Upper lobe of left lung (tissue), 6 donors: ENCODE measurements around the gene TBC1D4. TPM values are rescaled to one million over a fixed set of nuclear protein-coding genes. Genes with fewer than 3 reads are reported as not detected.

Experiments used
- ATAC-seq, 2 donors: fragments of 200-7000 bp; cut with Tn5 transposase; one replicate each; pipeline ENCODE4 v1.9.1; 2022; ENCODE audit warnings: mild to moderate bottlenecking in 2 of 2, moderate library complexity in 2 of 2; ENCODE audit not compliant: low FRiP score in 2 of 2
- DNase-seq, 2 donors: peaks; one replicate each; pipeline ENCODE4 v3.0.0-alpha.2; 2019 to 2020
- H3K27ac ChIP-seq, 4 donors: fragments of 200-600 bp; sonication (generic); one replicate each; pipeline ENCODE4 v1.5.1; 2016 to 2019
- H3K27me3 ChIP-seq, 4 donors: fragments of 200-600 bp; sonication (generic); one replicate each; pipeline ENCODE4 v1.5.1; 2017 to 2019
- H3K36me3 ChIP-seq, 4 donors: fragments of 200-600 bp; sonication (generic); one replicate each; pipeline ENCODE4 v1.5.1; 2016 to 2019
- H3K4me1 ChIP-seq, 4 donors: fragments of 200-600 bp; sonication (generic); one replicate each; pipeline ENCODE4 v1.5.1; 2018 to 2019
- H3K4me3 ChIP-seq, 4 donors: fragments of 200-600 bp; sonication (generic); one replicate each; pipeline ENCODE4 v1.5.1; 2017 to 2019; ENCODE audit warnings: mild to moderate bottlenecking in 2 of 4, moderate library complexity in 1 of 4
- H3K9me3 ChIP-seq, 4 donors: fragments of 200-600 bp; sonication (generic); one replicate each; pipeline ENCODE4 v1.5.1; 2018 to 2019
- EP300 ChIP-seq, 4 donors: sonication (generic); formaldehyde crosslinking; IDR thresholded peaks; one replicate each; pipeline ENCODE4 v1.5.1; 2017; ENCODE audit warnings: antibody characterized with exemption in 4 of 4, control low read depth in 2 of 4
- POLR2A ChIP-seq, 4 donors: fragments of 450-650 bp; IDR thresholded peaks; one replicate each; pipeline ENCODE4 v1.5.1; 2016 to 2017; ENCODE audit warnings: antibody characterized with exemption in 4 of 4, mild to moderate bottlenecking in 2 of 4
- POLR2AphosphoS5 ChIP-seq, 2 donors: sonication (generic); formaldehyde crosslinking; IDR thresholded peaks; one replicate each; pipeline ENCODE4 v1.5.1; 2017; ENCODE audit warnings: antibody characterized with exemption in 2 of 2
- WGBS, 2 donors: methylation state at CpG; one replicate each; pipeline ENCODE4 v1.1.5; 2017 to 2018; 5-methylcytosine and 5-hydroxymethylcytosine counted together
- total RNA-seq, 6 donors: library from RNA; depleted of rRNA in 4 of 6; stranded (reverse); fragments of >200 nt in 4 of 6; gene quantifications; one replicate each; pipeline versions ENCODE4 v1.1.0 to v1.2.1, GENCODE V29; 2016 to 2021
- TF ChIP-seq, protein P1 (sequence below), 6 experiments: fragments of 450-650 bp in 4 of 6; fragments of 200-600 bp in 2 of 6; sonication (generic) in 2 of 6; IDR thresholded peaks; one replicate each; pipeline ENCODE4 v1.5.1; 2016 to 2019; ENCODE audit warnings: antibody characterized with exemption in 6 of 6
- donor health status: DM: no; HTN: no; CAD: no; lungs with moderate emphysema.
- donor health status: DM: no; HTN: yes; CAD: no; lungs with severe emphysema.

The TBC1D4 gene
- total RNA-seq, 6 donors from 2014 or later, result 26.1 to 97.4 (median 30.7) TPM

DNA sequence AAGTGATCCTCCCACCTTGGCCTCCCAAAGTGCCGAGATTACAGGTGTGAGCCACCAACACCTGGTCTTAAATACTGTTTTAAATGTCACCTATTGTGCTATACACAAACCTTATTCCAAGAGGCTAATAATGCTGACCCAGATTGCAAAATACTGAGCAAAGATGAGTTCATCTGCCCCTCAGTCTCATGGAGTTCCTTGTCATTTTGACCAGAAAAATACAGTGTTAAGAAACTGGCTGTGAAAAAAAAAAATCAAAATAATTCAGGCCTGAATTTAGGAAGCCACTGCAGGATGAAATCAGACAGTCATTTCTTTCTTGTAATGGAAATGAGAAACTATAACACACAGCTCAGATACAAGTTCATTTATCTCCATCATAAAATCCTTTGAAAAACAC is 59.9 kb downstream of the TBC1D4 start:
- no peak for DNase-seq
- no peak overlapping the region for H3K27ac ChIP-seq
- WGBS, 2 donors, result 100% methylated on average over 1 of the region's 1 CpG
- H3K27me3 ChIP-seq, result no peaks in the 10 kb centered on the region
- no peak overlapping the region for H3K4me3 ChIP-seq
- H3K4me1 ChIP-seq, result peaks cover 16 to 47% (median 33%) of the 10 kb centered on the region in 4 donors
- H3K9me3 ChIP-seq, result no peaks in the 10 kb centered on the region
- TF ChIP-seq, protein P1, sequence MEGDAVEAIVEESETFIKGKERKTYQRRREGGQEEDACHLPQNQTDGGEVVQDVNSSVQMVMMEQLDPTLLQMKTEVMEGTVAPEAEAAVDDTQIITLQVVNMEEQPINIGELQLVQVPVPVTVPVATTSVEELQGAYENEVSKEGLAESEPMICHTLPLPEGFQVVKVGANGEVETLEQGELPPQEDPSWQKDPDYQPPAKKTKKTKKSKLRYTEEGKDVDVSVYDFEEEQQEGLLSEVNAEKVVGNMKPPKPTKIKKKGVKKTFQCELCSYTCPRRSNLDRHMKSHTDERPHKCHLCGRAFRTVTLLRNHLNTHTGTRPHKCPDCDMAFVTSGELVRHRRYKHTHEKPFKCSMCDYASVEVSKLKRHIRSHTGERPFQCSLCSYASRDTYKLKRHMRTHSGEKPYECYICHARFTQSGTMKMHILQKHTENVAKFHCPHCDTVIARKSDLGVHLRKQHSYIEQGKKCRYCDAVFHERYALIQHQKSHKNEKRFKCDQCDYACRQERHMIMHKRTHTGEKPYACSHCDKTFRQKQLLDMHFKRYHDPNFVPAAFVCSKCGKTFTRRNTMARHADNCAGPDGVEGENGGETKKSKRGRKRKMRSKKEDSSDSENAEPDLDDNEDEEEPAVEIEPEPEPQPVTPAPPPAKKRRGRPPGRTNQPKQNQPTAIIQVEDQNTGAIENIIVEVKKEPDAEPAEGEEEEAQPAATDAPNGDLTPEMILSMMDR (IDR thresholded peaks at IDR 0.05), result no peak
- TF ChIP-seq EP300 (IDR thresholded peaks at IDR 0.05), result no peak
- TF ChIP-seq POLR2AphosphoS5 (IDR thresholded peaks at IDR 0.05), result no peak
- no peak for TF ChIP-seq POLR2A (IDR thresholded peaks at IDR 0.05)
- H3K36me3 ChIP-seq, result no peaks in the 10 kb centered on the region
- ATAC-seq, result no peak

DNA sequence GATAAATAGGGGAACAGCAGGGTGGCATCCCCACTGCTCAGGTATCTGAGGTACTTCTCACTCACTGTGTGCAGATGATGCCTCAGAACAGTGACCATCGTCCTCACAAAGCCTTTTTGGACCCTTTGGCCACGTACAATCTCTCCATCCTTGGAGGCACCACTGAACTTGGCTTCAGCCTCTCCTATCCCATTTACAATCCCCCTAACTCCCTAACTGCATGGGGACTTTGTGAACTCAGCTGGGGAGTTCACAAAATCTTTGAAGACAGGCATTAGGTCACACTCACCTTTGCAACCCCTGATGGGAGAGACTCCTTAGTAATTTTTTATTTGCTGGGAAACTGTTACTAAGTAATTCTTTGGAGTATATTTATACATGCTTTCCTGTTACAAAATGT is 60.8 kb downstream of the TBC1D4 start:
- Histone ChIP-seq H3K4me1 (peaks cover 23 to 56% (median 42%) of the 10 kb centered on the region in 4 donors), H3K9me3 (no peaks in the 10 kb centered on the region), H3K27me3 (no peaks in the 10 kb centered on the region), H3K36me3 (no peaks in the 10 kb centered on the region), H3K4me3 (no peak overlapping the region), H3K27ac (no peak overlapping the region)
- 81 to 95% methylated on average over 2 of the region's 2 CpGs for WGBS, 2 donors
- ATAC-seq (peak; percentile 25 to 54), DNase-seq (no peak)
- TF ChIP-seq, protein P1 (IDR thresholded peaks at IDR 0.05), result no peak
- no peak for TF ChIP-seq POLR2AphosphoS5 (IDR thresholded peaks at IDR 0.05)
- no peak for TF ChIP-seq POLR2A (IDR thresholded peaks at IDR 0.05)
- no peak for TF ChIP-seq EP300 (IDR thresholded peaks at IDR 0.05)

DNA sequence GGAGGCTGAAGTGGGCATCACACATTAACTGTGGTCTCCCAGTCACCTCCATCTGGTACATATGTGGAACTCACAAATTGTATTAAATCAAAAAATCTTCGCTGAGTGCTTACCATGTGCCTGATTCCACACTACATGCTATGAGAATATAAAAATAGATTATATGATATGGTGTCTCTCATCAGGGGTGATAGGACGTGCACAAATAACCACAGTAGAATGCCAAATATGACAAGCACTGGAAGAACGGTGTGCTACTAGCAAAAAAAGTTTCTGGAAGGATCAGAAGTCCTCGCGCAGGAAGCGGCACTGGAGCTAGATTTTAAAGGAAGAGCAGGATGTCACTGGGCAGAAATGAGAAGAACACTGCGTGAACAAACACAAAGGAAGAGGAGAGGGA is 62.3 kb downstream of the TBC1D4 start:
- no peaks in the 10 kb centered on the region for H3K27me3 ChIP-seq
- H3K9me3 ChIP-seq, result no peaks in the 10 kb centered on the region
- H3K4me1 ChIP-seq, result peaks cover 23 to 65% (median 47%) of the 10 kb centered on the region in 4 donors
- no peaks in the 10 kb centered on the region for H3K36me3 ChIP-seq
- WGBS, 2 donors, result 88 to 91% methylated on average over 7 of the region's 7 CpGs
- H3K27ac ChIP-seq, result no peak overlapping the region
- TF ChIP-seq EP300 (IDR thresholded peaks at IDR 0.05), result no peak
- no peak for TF ChIP-seq POLR2A (IDR thresholded peaks at IDR 0.05)
- TF ChIP-seq POLR2AphosphoS5 (IDR thresholded peaks at IDR 0.05), result no peak
- TF ChIP-seq, protein P1 (IDR thresholded peaks at IDR 0.05), result no peak
- no peak for ATAC-seq
- no peak overlapping the region for H3K4me3 ChIP-seq
- DNase-seq, result no peak

DNA sequence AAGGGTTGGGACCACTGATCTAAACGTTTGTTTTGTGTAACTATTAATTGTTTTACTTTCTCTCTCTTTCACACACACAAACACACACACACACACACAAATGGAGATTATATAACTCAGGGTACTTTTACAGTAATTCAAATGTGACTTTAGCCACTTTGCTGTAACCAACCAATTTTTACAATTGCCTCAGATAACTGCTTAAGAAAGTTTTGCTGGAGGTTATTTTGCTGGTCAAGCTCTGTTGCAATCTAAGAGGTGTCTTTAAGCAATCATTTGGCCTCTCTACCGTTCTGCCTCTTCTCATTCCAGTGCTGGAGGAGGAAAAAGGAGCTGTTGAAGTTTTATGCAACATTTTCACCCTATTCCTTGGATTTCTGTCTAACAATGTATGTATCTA is 63.0 kb downstream of the TBC1D4 start:
- ATAC-seq, result peak in 1 of 2 donors; percentile 38

DNA sequence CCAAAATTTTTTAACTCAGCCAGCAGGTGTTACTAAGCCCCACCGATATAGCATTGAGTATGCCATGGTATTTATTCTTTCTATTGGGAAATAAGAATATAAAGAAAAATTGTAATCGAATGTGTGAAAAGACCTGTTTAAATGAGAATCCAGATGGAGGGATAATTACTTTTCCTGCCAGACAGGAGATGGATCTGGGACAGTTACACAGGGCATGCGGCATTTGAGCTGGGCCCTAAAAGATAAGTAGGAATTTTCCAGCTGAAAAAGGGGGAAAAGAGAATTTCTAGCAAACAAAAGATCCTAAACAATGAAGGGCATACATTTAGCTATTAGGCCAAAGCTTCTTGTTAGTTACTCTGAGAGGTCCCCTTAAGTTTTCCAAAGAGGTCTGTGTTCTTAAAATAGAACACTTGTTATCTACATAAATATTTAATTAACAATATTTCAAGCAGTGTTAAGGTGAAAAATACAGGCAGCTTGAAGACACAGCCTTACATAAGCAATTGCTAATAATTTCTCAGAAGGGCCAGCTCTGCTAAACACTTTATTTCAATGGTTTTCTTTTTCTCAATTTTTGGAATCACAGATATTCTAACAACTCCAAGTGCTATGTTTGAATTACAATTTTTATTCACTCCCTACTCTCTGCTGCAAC is 63.7 kb downstream of the TBC1D4 start:
- no peaks in the 10 kb centered on the region for H3K9me3 ChIP-seq
- WGBS, 2 donors, result 78 to 80% methylated on average over 3 of the region's 3 CpGs
- DNase-seq, result no peak
- peaks cover 23 to 70% (median 47%) of the 10 kb centered on the region in 4 donors for H3K4me1 ChIP-seq
- no peaks in the 10 kb centered on the region for H3K36me3 ChIP-seq
- TF ChIP-seq, protein P1 (IDR thresholded peaks at IDR 0.05), result no peak
- TF ChIP-seq POLR2AphosphoS5 (IDR thresholded peaks at IDR 0.05) (no peak), EP300 (IDR thresholded peaks at IDR 0.05) (no peak), POLR2A (IDR thresholded peaks at IDR 0.05) (no peak)
- peak overlapping the region in 3 of 4 donors; percentile 13 to 72 (median 31) for H3K27ac ChIP-seq
- H3K27me3 ChIP-seq, result no peaks in the 10 kb centered on the region
- no peak for ATAC-seq
- H3K4me3 ChIP-seq, result no peak overlapping the region

More for the DNA sequence above, 63.0 kb downstream of the TBC1D4 start:
- Histone ChIP-seq H3K27me3 (no peaks in the 10 kb centered on the region), H3K4me3 (no peak overlapping the region), H3K9me3 (no peaks in the 10 kb centered on the region), H3K36me3 (no peaks in the 10 kb centered on the region), H3K27ac (peak overlapping the region in 3 of 4 donors; percentile 13 to 72 (median 31)), H3K4me1 (peaks cover 23 to 70% (median 47%) of the 10 kb centered on the region in 4 donors)
- WGBS, 2 donors, result 32 to 56% methylated on average over 2 of the region's 2 CpGs
- TF ChIP-seq EP300 (IDR thresholded peaks at IDR 0.05), result peak in 1 of 4 donors; percentile 34
- no peak for TF ChIP-seq POLR2AphosphoS5 (IDR thresholded peaks at IDR 0.05)
- no peak for DNase-seq
